SK-N-SH (cell line): ENCODE data around the gene FMN1. TPM values are rescaled to one million over a fixed set of nuclear protein-coding genes. Genes with fewer than 3 reads are reported as not detected.

Source experiments
- CTCF ChIA-PET: fragments of 300-600, 350-600 bp; formaldehyde crosslinking; extraction: SDS; loops from one replicate; lab custom pipeline; 2021; lab: Yijun Ruan, JAX
- POLR2A ChIA-PET: fragments of 350-600 bp; sonication (Branson Sonifier 250); formaldehyde crosslinking; extraction: SDS; loops from one replicate; lab custom pipeline; 2020; ENCODE audit warnings: antibody characterized with exemption, inconsistent platforms; lab: Yijun Ruan, JAX
- DNase-seq: peaks from one replicate; pipeline ENCODE4 v3.0.0; 2012
- H2AFZ ChIP-seq: fragments of 200-600 bp; sonication (generic); 2 replicates; pipeline ENCODE4 v1.8.1; 2016; ENCODE audit warnings: antibody characterized with exemption, mild to moderate bottlenecking, low read depth
- H3F3A ChIP-seq: fragments of 200-600 bp; sonication (generic); replicated peaks from 2 replicates; pipeline ENCODE3; 2016; ENCODE audit warnings: antibody characterized with exemption, mild to moderate bottlenecking; ENCODE audit not compliant: insufficient read depth
- H3K27ac ChIP-seq, 2 experiments: fragments of 200-500 bp in 1 of 2; fragments of 200-600 bp in 1 of 2; sonication (Bioruptor generic) in 1 of 2; sonication (generic), shearing (Covaris generic) in 1 of 2; 2 replicates each; pipeline versions ENCODE4 v1.5.1 to v1.6.1; 2014 to 2016; ENCODE audit warnings: low read depth in 2 of 2, inconsistent platforms in 1 of 2, low read length in 1 of 2, mild to moderate bottlenecking in 1 of 2, mixed read lengths in 1 of 2
- H3K27me3 ChIP-seq: fragments of 200-600 bp; sonication (generic), shearing (Covaris generic); 2 replicates; pipeline ENCODE4 v1.6.1; 2016; ENCODE audit warnings: mixed run types; ENCODE audit not compliant: insufficient read depth
- H3K36me3 ChIP-seq, 2 experiments: fragments of 200-500 bp in 1 of 2; fragments of 200-600 bp in 1 of 2; sonication (Bioruptor generic) in 1 of 2; sonication (generic) in 1 of 2; replicated peaks in 1 of 2; 2 replicates each; pipeline versions ENCODE3 to v1.5.1; 2014 to 2016; ENCODE audit warnings: low read length in 1 of 2, mild to moderate bottlenecking in 1 of 2; ENCODE audit not compliant: insufficient read depth in 2 of 2, control insufficient read depth in 1 of 2
- H3K4me1 ChIP-seq, 2 experiments: fragments of 200-500 bp in 1 of 2; fragments of 200-600 bp in 1 of 2; sonication (Bioruptor generic) in 1 of 2; sonication (generic), shearing (Covaris generic) in 1 of 2; 2 replicates each; pipeline versions ENCODE4 v1.5.1 to v1.6.1; 2014 to 2016; ENCODE audit warnings: low read depth in 1 of 2, low read length in 1 of 2, mixed run types in 1 of 2; ENCODE audit not compliant: insufficient read depth in 2 of 2, control insufficient read depth in 1 of 2
- H3K4me2 ChIP-seq: fragments of 200-600 bp; sonication (generic), shearing (Covaris generic); 2 replicates; pipeline ENCODE4 v1.6.1; 2017; ENCODE audit warnings: mixed run types
- H3K4me3 ChIP-seq, 2 experiments: fragments of 200-500 bp in 1 of 2; fragments of 200-600 bp in 1 of 2; sonication (Bioruptor generic) in 1 of 2; sonication (generic), shearing (Covaris generic) in 1 of 2; 2 replicates each; pipeline versions ENCODE4 v1.5.1 to v1.8.1; 2014 to 2016; ENCODE audit warnings: low read depth in 2 of 2, inconsistent platforms in 1 of 2, low read length in 1 of 2, mild to moderate bottlenecking in 1 of 2, mixed read lengths in 1 of 2, moderate library complexity in 1 of 2
- H3K79me2 ChIP-seq: fragments of 200-600 bp; sonication (generic); 2 replicates; pipeline ENCODE4 v1.8.1; 2017; ENCODE audit warnings: mild to moderate bottlenecking; ENCODE audit not compliant: insufficient read depth
- H3K9ac ChIP-seq: fragments of 200-600 bp; sonication (generic); 2 replicates; pipeline ENCODE4 v1.6.1; 2017; ENCODE audit warnings: mixed run types
- H3K9me2 ChIP-seq: fragments of 200-600 bp; sonication (generic); 2 replicates; pipeline ENCODE4 v1.6.1; 2017; ENCODE audit warnings: mixed run types
- H3K9me3 ChIP-seq: fragments of 200-600 bp; sonication (generic); 2 replicates; pipeline ENCODE4 v1.6.1; 2017; ENCODE audit warnings: mixed run types, mild to moderate bottlenecking, moderate library complexity
- H4K20me1 ChIP-seq: fragments of 200-600 bp; sonication (generic); 2 replicates; pipeline ENCODE4 v1.6.1; 2017; ENCODE audit warnings: mild to moderate bottlenecking, mixed run types; ENCODE audit not compliant: insufficient read depth
- ELF1 ChIP-seq: IDR thresholded peaks from 2 replicates; pipeline ENCODE4 v1.4.0; 2012
- FOSL2 ChIP-seq: IDR thresholded peaks from 2 replicates; pipeline ENCODE4 v1.4.0; 2012; ENCODE audit warnings: low read depth, mild to moderate bottlenecking, moderate library complexity, borderline replicate concordance
- FOXJ3 ChIP-seq: sonication (generic); formaldehyde crosslinking; IDR thresholded peaks from 2 replicates; pipeline ENCODE4 v1.5.1; 2020; ENCODE audit warnings: mild to moderate bottlenecking, missing genetic modification reagents
- GABPA ChIP-seq: IDR thresholded peaks from 2 replicates; pipeline ENCODE4 v1.4.0; 2012; ENCODE audit warnings: low read depth, mild to moderate bottlenecking
- JUND ChIP-seq: IDR thresholded peaks from 2 replicates; pipeline ENCODE4 v1.4.0; 2012
- MEF2A ChIP-seq: IDR thresholded peaks from 2 replicates; pipeline ENCODE4 v1.4.0; 2012; ENCODE audit warnings: low read depth, borderline replicate concordance
- NFIC ChIP-seq: IDR thresholded peaks from 2 replicates; pipeline ENCODE4 v1.4.0; 2012; ENCODE audit warnings: borderline replicate concordance
- POLR2AphosphoS5 ChIP-seq: IDR thresholded peaks from 2 replicates; pipeline ENCODE4 v1.6.1; 2012; ENCODE audit warnings: low read depth, low read length
- RAD21 ChIP-seq: IDR thresholded peaks from 2 replicates; pipeline ENCODE4 v1.6.1; 2012; ENCODE audit warnings: mild to moderate bottlenecking, low read length
- RCOR1 ChIP-seq: fragments of 150-350 bp; IDR thresholded peaks from 2 replicates; pipeline ENCODE4 v1.6.1; 2017; ENCODE audit warnings: antibody characterized with exemption, low read length
- RXRA ChIP-seq: IDR thresholded peaks from 2 replicates; pipeline ENCODE4 v1.4.0; 2012; ENCODE audit warnings: low read depth, mild to moderate bottlenecking, borderline replicate concordance
- SIN3A ChIP-seq: IDR thresholded peaks from 2 replicates; pipeline ENCODE4 v1.6.1; 2012; ENCODE audit warnings: low read depth, mild to moderate bottlenecking, low read length, moderate library complexity, borderline replicate concordance
- TAF1 ChIP-seq: IDR thresholded peaks from 2 replicates; pipeline ENCODE4 v1.6.1; 2012; ENCODE audit warnings: low read depth, mild to moderate bottlenecking, low read length, moderate library complexity, borderline replicate concordance
- TEAD4 ChIP-seq: IDR thresholded peaks from 2 replicates; pipeline ENCODE4 v1.4.0; 2012; ENCODE audit warnings: mild to moderate bottlenecking, borderline replicate concordance; ENCODE audit not compliant: insufficient read depth
- YY1 ChIP-seq: IDR thresholded peaks from 2 replicates; pipeline ENCODE4 v1.4.0; 2012; ENCODE audit warnings: low read depth, mild to moderate bottlenecking
- WGBS: methylation state at CpG from one replicate; pipeline ENCODE4 v1.1.6; 2017; ENCODE audit warnings: low lambda C conversion rate; 5-methylcytosine and 5-hydroxymethylcytosine counted together
- polyA plus RNA-seq, 3 experiments: library from polyadenylated mRNA; depleted of rRNA; stranded (reverse); fragments of >200 nt; gene quantifications; 2 replicates each; pipeline ENCODE4 v1.2.3, GENCODE V29; 2012
- TF ChIP-seq, protein P1 (sequence below): IDR thresholded peaks from 2 replicates; pipeline ENCODE4 v1.4.0; 2012; ENCODE audit warnings: low read depth, borderline replicate concordance
- TF ChIP-seq, protein P2 (sequence below): IDR thresholded peaks from 2 replicates; pipeline ENCODE4 v1.4.0; 2012; ENCODE audit warnings: low read depth
- TF ChIP-seq, protein P3 (sequence below): fragments of 200-600 bp; sonication (generic); IDR thresholded peaks from 2 replicates; pipeline ENCODE4 v1.6.1; 2017; ENCODE audit warnings: antibody characterized with exemption, mild to moderate bottlenecking, moderate library complexity
- TF ChIP-seq, protein P4 (sequence below): IDR thresholded peaks from 2 replicates; pipeline ENCODE4 v1.6.1; 2012; ENCODE audit warnings: mild to moderate bottlenecking, low read depth, low read length, moderate library complexity

FMN1 gene
- polyA plus RNA-seq, 1 of the 3 experiments (the other 2 are of a cell fraction) = 9.1 TPM

DNA sequence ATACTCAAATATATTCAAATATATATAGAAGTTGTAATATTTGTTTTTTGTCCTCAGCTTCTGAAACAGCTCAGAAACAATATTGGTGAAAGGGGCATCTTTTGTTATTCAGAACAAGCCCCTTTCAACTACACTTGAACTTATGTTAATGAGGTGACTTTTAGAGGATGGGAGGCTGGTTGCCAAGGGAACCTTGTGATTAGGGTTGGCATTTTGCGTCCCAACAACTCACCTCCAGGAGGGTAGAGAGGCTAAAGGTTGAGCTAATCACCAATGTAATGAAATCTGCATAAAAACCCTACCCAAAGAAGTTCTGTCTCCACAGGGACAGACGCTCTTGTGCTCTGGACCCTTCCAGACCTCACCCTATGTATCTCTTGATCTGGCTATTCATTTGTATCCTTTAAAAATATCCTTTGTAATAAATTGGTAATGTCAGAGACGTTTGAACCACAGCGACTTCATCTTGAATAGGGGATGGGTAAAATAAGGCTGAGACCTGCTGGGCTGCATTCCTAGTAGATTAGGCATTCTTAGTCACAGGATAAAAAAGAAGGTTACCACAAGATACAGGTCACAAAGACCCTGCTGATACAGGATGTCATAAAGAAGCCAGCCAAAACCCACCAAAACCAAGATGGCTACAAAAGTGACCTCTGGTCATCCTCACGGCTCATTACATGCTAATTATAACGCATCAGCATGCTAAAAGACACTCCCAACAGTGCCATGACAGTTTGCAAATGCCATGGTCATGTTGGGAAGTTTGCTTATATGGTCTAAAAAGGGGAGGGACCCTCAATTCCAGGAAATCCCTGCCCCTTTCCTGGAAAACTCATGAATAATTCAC, 111.1 kb downstream of the FMN1 start:
- CTCF ChIA-PET = interaction anchor here (0.7 to 1.9 kb wide), 5 partner anchors 49 to 617 kb away, joined by 3 to 7 read pairs (median 4); no protein-coding TSS in a partner anchor
- Histone ChIP-seq H3K4me1 (peaks cover 0 to 15% of the 10 kb centered on the region in 2 experiments; a peak in 2 of 4 replicates), H3K9me2 (no peaks in the 10 kb centered on the region), H3K9me3 (no peaks in the 10 kb centered on the region), H2AFZ (no peak overlapping the region), H3K27me3 (no peaks in the 10 kb centered on the region), H3F3A (peaks cover 29% of the 10 kb centered on the region), H3K36me3 (peaks cover 0 to 76% of the 10 kb centered on the region in 2 experiments), H3K9ac (no peak overlapping the region), H3K27ac (peak overlapping the region in 1 of 2 experiments; percentile 7; a peak in 1 of 4 replicates), H4K20me1 (no peaks in the 10 kb centered on the region), H3K4me2 (no peak overlapping the region), H3K79me2 (peaks cover 96% of the 10 kb centered on the region), H3K4me3 (no peak overlapping the region)
- TF ChIP-seq RAD21 (no peak), SIN3A (no peak), TEAD4 (no peak), RXRA (no peak), GABPA (no peak), ELF1 (no peak), TAF1 (no peak), NFIC (no peak), JUND (peak; percentile 30; the same call in 1 of the 2 replicates), RCOR1 (no peak), FOXJ3 (CRISPR knock-in tag) (no peak), MEF2A (no peak), POLR2AphosphoS5 (no peak; the same call in 1 of the 2 replicates), YY1 (0 out of 2 replicates have a peak, but pooled peaks have one; percentile 14), FOSL2 (peak; percentile 33; the same call in 1 of the 2 replicates)
- TF ChIP-seq, protein P1, sequence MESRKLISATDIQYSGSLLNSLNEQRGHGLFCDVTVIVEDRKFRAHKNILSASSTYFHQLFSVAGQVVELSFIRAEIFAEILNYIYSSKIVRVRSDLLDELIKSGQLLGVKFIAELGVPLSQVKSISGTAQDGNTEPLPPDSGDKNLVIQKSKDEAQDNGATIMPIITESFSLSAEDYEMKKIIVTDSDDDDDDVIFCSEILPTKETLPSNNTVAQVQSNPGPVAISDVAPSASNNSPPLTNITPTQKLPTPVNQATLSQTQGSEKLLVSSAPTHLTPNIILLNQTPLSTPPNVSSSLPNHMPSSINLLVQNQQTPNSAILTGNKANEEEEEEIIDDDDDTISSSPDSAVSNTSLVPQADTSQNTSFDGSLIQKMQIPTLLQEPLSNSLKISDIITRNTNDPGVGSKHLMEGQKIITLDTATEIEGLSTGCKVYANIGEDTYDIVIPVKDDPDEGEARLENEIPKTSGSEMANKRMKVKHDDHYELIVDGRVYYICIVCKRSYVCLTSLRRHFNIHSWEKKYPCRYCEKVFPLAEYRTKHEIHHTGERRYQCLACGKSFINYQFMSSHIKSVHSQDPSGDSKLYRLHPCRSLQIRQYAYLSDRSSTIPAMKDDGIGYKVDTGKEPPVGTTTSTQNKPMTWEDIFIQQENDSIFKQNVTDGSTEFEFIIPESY = no peak
- TF ChIP-seq, protein P2, sequence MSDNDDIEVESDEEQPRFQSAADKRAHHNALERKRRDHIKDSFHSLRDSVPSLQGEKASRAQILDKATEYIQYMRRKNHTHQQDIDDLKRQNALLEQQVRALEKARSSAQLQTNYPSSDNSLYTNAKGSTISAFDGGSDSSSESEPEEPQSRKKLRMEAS = no peak
- TF ChIP-seq, protein P3, sequence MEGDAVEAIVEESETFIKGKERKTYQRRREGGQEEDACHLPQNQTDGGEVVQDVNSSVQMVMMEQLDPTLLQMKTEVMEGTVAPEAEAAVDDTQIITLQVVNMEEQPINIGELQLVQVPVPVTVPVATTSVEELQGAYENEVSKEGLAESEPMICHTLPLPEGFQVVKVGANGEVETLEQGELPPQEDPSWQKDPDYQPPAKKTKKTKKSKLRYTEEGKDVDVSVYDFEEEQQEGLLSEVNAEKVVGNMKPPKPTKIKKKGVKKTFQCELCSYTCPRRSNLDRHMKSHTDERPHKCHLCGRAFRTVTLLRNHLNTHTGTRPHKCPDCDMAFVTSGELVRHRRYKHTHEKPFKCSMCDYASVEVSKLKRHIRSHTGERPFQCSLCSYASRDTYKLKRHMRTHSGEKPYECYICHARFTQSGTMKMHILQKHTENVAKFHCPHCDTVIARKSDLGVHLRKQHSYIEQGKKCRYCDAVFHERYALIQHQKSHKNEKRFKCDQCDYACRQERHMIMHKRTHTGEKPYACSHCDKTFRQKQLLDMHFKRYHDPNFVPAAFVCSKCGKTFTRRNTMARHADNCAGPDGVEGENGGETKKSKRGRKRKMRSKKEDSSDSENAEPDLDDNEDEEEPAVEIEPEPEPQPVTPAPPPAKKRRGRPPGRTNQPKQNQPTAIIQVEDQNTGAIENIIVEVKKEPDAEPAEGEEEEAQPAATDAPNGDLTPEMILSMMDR = no peak
- TF ChIP-seq, protein P4, sequence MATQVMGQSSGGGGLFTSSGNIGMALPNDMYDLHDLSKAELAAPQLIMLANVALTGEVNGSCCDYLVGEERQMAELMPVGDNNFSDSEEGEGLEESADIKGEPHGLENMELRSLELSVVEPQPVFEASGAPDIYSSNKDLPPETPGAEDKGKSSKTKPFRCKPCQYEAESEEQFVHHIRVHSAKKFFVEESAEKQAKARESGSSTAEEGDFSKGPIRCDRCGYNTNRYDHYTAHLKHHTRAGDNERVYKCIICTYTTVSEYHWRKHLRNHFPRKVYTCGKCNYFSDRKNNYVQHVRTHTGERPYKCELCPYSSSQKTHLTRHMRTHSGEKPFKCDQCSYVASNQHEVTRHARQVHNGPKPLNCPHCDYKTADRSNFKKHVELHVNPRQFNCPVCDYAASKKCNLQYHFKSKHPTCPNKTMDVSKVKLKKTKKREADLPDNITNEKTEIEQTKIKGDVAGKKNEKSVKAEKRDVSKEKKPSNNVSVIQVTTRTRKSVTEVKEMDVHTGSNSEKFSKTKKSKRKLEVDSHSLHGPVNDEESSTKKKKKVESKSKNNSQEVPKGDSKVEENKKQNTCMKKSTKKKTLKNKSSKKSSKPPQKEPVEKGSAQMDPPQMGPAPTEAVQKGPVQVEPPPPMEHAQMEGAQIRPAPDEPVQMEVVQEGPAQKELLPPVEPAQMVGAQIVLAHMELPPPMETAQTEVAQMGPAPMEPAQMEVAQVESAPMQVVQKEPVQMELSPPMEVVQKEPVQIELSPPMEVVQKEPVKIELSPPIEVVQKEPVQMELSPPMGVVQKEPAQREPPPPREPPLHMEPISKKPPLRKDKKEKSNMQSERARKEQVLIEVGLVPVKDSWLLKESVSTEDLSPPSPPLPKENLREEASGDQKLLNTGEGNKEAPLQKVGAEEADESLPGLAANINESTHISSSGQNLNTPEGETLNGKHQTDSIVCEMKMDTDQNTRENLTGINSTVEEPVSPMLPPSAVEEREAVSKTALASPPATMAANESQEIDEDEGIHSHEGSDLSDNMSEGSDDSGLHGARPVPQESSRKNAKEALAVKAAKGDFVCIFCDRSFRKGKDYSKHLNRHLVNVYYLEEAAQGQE = no peak
- no peak for DNase-seq
- POLR2A ChIA-PET = no interaction called here
- WGBS = 64% methylated on average over 6 of the region's 6 CpGs
